GM19395 (cell line): ENCODE results near the gene ARHGAP26.

Experiments used
- ATAC-seq: cut with Tn5 transposase; IDR thresholded peaks from one replicate; pipeline ENCODE4 v1.9.1; 2021; ENCODE audit warnings: mild to moderate bottlenecking, moderate library complexity; ENCODE audit not compliant: unreplicated experiment

Gene ARHGAP26

DNA sequence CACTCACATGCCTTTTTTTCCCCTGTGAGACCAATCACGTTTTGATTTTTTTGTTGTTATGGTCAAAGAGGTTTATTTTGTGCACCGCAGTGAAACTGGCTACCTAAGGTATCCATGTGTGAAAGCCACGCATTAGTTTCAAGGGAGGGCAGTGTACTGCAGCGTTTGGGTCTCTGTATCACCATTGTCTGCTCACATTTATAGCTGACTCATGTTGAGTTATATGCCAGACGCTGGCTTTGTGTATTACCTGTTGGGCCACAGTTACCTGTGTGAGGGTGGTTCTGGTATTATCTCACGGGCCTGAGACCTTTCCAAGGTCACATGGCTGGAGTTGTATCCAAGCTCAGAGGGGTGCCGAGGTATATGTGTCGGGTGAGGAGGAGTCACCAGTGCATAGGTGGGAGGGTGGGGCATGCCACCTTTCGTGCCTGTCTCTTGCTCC is 75.8 kb downstream of the ARHGAP26 start:
- ATAC-seq = no peak

DNA sequence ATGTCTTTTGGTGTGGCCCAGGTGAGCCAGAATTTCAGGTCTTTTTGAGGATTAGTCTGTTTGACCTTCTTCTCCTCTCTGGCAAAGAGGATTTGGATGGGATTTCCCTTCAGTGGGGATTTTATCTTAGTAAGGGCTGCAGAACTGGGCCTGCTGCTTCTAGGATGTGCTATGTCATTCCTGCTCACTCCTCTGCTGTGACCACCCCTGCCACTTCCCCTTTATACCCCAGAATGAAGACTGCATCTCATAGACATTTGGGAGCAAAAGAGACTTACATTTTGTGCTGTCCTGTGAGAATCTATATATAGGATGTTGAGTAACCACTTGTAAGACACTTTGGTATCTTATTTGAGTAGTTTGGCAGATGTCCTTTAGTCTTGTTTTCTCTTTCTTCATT is 76.2 kb downstream of the ARHGAP26 start:
- no peak for ATAC-seq

DNA sequence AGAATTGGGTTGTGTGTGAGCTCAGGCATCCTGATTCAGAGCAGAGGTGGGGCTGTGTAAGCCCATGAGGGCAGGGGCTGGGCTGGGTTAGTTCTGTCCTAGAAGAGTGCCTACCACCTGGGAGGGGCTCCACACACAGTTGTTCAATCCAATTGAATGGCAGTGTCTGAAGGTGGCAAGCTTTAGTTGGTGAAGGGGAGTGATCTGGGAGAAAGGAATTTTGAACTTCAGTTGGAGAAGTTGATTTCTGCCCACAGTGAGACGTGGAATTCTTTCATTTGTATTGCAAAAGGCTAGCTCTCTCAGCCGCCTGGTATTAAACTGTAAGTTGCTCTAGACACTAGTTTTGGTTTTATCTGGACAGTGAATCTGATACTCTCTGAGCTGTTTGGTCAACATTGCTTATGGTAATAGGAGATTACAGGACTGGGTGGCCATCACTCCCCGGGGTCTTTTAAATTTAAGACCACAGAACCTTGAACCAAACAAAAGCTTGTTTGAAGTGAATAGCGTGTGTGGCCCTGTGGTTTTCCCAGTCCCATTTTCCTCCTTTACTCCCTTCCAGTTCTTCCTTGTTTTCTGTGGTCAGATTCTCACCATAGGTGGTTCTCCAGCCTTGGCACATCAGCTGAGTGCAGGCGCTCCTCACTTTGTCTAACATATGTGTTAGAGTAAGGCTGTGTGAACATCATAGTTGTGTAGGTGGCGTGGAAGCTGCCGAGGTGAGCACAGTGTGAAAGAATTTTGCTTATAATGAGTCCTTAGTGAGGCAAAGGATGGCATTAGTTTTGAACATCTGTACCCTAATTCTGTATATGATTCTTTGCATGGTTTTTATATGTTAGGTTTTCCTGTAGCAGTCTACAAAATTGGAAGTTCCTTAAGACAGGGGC is 78.0 kb downstream of the ARHGAP26 start:
- ATAC-seq = no peak

DNA sequence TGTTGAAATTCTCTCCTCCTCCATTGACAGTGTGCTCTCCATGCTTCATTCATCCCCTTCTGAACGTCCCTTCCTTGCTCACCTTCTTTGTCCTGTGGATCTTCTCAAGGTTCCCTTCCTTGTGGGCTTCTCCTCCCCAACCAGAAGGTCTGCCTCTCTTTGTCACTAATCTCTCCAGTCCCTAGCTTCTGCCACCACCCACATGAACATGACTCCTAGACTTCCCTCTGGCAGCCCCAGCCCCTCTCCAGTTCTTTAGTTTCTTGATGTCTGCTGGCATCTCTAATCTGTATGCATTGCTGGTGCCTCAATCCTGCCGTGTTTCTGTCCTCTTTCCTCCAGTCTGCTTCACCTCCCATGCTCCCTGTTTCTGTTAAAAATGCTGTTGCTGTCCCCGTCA is 79.3 kb downstream of the ARHGAP26 start:
- ATAC-seq = no peak

DNA sequence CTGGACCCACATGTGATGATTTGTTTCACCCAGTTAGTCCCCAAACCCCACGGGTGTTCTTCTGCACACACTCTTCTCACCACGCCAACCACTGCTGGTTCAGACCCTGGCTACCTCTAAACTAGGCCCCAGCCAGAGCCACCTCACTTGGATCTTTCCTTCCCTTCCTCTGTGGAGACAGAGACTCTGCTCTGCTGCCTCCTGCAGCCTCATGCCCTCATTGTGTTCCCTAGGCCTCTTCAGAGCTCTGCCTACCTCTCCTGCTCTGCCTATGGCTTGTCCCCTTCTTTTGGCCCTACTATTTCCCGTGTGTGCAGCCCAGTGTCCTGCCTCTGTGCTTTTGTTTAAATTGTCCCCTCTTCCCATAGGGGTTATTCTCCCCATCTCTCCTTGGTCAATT is 79.7 kb downstream of the ARHGAP26 start:
- no peak for ATAC-seq

DNA sequence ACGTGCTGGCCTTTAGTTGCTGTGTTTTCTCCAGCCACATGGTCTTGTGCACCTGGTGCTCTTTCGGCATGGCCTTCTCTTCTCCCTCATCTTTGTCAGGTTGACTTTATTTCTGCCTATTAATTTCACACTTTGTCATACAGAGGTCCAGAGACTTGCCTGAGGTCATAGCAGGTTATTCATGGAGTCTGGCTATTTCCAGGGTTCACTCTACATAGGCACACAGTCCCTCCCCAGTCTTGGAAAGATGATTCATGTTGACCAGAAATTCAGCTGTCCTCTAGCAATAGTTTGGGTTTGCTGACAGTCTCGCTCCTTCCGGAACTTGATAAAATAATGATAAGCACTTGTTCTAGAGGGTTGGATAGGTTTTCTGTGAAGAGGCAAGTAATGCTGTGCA is 81.6 kb downstream of the ARHGAP26 start:
- no peak for ATAC-seq

DNA sequence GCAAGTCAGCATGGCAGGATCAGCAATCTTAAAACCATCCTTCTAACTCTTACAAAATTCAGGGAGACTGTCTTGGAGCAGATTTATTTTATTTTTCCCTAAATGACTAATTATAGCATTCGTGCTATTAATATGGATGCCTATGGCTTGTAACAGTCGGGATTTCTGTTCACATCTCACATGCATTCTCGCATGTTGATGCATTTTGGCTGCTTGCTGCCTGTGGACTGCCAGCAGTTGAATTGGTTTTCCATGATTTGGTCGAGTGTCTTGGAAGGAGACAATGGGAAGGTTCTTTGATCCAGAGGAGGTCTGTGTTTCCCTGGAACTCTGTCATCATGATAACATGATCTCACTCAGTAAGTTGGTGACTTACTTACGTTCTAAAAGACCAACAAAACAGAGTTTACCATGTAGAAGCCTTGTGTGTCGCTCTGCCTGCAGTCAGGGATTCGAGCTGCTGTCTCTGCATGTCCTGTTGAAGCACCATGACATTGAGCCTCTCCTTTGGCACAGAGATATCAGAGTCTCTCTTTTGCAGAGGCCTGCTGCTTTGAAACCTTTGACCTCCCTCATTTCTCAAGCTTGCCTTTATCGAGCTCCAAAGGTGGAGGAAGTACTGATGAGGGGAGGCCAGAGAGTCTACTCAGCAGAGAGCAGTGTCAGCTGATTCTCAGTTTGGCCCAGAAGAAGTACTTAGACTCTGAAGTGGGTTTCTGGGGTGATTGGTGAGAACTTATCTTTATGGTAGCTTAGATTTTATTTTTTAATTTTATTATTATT is 82.4 kb downstream of the ARHGAP26 start:
- ATAC-seq = no peak

DNA sequence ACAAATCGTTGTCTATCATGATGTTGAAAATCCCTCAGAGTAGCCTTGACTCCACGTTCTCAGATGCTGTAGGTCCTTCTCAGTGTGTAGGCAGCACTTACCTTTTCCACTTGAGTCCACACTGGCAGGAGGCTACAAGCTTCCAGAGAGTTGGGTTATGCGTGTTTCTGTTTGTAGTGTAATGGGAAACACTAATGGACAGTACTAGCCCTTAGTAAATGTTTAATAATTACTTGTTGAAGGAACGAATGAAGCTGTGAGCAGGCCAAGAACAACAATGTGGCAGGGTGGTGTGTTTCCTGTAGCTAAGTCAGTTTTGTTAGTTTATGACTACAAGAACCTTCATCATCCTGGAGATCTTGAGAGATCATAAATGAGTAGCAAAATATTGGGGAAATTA is 83.5 kb downstream of the ARHGAP26 start:
- ATAC-seq = no peak

DNA sequence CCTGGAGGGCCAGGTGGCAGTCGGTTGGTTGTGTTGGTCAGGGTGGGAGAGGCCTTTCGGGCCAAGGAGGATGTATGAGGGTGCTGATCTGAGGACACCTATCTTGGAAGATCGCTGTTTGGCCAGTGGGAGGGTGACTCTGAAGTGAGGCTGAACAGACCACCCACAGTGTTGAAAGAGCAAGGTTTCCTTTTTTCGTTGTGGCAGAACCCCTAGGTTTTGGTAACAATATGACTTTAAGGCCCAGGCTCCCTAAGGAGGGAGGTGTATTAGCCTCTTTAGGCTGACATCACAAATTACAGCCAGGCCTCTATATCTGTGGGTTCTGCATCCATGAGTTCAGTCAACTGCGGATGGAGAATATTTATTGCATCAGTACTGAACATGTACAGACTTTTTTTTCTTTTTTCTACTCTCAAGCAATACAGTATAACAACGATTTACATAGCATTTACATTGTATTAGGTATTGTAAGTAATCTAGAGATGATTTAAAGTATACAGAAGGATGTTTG is 86.1 kb downstream of the ARHGAP26 start:
- no peak for ATAC-seq

DNA sequence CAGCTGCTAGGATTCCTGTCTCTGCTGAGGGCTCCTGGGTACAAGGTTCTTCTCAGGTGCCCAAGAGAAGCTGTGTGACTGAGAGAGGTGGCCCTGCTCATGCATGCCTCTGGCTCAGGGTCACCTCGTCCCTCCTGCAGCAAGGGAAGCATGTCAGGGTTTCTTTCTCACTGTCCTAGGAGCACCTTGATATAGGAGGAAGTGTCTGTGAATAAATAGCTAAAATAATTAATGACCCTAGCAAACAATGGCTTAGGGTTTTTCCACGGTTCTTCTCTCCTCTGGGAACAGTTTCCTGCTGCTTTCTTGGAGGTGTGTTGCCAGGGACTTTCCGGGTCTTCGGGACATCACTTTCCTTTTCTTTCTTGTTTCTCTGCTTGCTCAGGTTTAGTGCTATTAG is 87.2 kb downstream of the ARHGAP26 start:
- no peak for ATAC-seq

DNA sequence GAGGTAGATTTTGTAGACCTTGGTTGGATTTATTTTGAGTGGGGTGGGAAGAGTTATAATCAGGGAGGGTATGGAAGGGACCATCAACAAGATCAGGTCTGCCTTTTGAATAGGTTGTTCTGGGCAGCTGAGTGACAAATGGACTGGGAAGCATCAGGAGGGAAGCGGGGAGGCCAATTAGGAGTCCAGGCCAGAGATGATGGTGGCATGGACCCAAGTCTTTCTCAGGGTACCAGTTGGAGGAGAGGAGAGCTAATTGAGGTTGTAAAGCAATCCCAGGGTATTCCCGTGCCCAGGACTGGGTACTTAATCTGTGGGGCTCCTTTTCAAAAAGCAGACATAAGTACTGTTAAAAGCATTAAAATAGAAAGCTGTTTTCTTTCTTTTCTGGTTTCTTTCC is 88.9 kb downstream of the ARHGAP26 start:
- ATAC-seq = no peak

DNA sequence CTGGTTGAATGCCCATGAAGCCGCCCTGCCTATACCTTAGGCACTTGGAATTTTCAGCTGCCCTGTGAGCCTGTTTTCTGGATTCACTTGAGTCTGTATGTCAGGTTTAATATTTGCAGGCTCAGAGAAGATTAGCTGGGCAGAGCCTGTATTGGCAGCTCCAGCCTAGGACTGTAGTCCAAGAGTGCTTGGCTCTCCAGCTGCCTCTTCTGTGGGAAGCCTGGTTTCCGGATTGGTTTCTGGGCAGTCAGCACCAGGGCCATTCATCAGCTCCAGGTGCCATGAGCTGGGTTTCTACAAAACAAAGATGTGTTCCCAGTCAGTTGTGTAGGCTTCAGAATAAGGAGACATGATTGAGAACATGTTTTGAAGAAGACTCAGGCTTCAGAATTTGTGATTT is 90.1 kb downstream of the ARHGAP26 start:
- no peak for ATAC-seq

DNA sequence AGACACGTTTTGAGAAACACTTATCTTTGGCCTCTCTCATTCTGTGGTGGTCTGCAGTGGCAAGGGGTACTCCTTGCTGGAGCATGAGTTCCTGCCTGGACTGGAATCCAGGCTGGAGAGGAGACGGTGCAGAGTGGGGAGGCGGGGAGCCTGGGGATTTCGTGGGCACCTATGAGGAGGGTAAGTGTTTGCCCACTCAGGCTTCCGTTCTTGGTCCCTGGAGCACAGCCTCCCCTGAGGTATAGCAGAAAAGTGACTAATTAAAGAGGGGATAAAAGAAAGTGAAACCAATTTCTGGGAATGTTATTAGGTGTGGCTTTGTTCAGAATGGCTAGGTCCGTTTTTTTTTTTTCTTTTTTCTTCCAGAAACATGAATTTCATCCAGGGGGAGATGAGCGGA is 90.8 kb downstream of the ARHGAP26 start:
- ATAC-seq = no peak

DNA sequence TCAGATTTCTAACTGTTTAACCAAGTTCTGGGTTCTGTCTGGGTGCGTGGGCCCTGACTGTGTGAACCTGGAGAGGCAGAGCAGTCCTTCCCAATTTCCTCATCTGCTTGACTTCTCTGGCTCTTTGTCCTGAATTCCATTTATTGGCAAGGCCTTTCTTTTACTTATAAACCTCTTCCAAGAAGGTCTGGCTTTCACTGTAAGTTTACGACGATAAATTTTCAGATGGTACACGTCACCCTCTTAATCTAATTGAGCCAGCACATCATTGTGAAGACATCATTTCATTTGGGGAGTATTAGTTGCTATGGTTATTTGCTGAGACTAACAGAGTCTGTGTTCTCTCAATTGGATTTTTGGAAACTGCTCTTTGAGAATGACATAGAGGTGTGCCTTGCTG is 92.4 kb downstream of the ARHGAP26 start:
- ATAC-seq = no peak

DNA sequence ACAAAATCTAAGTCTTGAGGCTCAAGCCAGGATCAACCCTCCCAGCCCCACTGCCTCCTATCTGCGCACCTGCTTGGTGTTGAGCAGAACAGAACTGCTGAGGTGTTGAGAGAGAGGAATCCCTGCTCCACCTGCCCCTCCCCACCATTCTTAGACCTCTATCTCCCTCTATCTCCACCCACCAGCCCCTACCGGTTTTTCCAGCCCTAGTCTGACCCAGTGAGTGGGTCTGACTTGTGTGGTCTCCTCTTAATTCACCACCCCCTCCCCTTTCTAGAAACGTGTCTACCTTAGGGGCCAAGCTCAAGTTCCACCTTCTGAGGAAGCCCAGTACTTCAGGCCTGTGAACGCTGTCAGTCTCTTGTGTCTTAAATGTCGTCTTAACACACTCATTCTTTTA is 93.7 kb downstream of the ARHGAP26 start:
- ATAC-seq = no peak

DNA sequence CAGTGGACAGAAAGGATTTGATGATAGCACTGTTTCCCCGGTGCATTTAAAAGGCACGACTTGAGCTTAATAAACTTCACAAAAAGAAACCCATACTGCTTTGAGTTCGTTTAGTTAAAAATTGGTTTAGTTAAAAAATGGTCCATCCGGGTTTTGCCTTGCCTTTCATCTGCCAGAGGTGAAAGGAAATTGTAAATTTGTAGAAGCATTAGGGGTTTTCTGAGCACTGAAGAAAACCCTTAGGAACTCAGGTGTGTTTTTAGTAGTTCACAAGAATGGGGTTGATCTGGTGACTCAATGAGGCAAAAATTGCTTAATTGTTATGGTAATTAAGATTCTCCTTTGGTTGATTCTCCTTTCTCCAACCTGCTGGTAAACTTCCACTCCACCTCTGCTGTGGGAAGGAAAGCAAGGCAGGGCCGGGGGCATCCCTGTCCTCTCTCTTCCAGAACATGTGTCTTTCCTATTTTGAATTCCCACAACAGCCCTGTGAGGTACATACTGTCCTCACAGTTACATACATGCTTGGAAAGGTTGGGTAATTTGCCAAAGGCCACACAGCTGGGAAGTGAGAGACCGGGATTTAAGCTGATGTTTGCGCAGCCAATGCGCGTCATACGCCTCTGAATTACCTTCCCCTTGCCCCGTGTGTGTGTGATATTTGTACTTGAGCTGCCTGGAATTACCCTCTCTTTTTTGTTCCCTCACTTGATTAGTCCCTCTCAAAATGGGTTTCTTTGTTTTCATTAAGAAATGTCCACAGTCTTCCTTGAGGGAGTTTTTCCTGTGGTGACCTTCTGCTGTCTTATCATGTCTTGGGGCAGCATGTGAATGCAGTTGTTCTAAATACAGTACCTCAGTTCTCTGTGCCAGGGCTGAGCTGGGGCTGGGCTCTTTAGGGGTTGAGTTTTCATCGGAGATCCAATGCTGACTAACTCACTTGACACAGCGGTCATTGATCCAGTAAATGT is 94.4 kb downstream of the ARHGAP26 start:
- ATAC-seq = no peak

DNA sequence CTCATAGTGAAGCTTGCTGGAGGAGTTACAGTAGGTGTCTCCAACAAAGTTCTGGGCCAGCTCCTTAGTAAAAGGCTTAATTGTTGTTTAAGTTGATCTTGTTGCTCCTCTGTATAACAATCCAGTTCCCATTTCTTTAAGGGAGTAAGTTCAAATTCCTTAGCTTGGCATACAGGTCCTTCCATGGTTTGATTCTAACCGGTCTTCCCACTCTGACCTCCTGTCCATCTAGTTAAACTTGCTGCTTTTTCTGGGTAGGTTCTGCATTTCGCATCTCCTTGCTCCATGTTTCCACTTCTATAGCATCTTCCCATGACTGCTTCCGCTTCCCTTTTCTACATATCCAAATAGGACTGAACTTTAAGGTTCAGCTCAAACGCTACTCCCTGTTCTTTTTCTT is 95.5 kb downstream of the ARHGAP26 start:
- no peak for ATAC-seq

DNA sequence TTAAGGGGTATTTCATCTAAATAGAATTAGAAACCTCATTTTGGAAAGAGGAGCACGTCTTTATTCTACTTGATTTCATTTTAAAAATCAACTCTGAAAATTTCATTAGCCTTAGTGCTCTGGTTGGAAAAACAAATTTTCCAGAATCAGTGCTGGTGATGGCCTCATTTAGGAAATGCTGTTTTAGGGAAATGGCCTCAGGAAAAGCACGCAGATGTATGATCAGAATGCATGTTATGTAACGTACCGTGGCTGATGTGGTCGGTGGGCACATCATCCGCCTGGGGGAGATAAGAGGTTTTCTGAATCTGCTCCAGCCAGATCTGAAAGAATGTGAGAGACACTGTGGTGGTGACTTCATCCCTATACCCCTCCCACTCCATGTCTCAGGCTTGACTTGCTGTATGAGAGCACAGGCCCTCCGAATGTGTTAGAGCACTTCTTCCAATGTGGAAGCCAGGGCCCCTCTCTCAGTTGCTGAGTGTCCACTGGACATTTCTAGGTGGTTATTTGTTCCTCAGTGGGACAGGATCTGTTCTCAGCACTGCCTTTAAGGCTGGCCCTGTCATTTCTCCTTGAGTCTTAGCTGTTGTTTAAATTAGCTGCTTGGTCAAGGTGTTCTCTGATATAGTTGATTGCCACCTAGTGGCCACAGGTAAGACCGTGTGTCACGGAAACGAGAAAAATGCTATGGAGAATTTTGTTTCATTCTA is 96.5 kb downstream of the ARHGAP26 start:
- ATAC-seq = peak; percentile 85

DNA sequence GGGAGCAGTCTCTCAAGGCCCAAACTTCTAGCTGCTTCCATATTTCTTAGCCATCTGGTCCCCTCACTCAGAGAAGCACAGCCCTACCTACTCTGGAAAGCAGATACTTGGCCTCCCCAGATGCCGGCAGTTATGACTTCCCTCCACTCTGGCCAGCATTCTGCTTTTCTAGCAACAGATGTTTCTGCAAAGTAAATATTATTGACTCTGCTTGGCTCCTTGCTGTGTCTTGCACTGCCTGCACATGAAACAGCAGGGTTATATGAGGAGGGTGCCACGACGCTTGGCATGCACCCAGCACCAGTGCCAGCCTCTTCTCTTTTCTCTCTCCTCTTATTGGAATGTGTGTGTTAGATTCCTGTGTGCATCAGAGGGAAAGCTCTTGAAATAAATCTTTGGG is 99.7 kb downstream of the ARHGAP26 start:
- no peak for ATAC-seq
